Measurements from ENCODE around the gene DZIP1.

DZIP1 gene

DNA sequence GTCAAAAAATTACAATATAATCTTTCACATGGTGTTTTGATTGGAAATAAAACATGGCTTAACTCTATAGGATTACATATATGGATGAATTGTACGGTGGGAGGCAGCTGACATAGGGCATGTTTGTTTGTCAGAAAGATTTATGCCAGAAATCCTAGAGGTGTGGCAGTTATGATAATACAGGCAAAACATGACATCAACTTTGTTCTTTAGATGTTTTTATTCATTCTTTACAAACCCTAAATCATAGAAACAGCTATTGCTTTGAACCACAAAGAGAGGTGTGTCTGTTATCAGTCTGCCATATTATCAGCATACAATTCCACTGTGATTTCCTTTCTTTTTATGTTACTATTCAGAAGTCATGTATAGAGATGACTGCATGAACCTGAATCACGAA, 100.2 kb downstream of the DZIP1 start:
- DNase-seq, result no peak

DNA sequence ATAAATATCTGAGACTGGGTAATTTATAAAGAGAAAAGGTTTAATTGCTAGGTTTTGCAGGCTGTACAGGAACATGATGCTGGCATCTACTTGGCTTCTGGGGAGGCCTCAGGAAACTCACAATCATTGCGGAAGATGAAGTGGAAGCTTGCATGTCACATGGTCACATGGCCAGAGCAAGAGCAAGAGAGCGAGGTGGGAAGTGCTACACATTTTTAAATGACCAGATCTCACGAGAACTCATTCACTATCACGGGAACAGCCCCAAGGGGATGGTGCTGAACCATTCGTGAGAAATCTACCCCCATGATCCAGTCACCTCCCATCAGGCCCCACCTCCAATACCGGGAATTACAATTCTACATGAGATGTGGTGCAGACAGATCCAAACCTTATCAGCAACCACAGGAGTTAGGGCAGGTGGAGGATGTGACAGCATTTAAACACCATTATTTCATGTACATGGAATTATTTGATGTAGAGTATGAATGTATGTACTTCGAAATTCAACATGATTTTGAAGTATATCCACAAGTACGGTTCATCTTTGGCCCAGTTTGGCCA, 102.5 kb downstream of the DZIP1 start:
- no peak for DNase-seq

DNA sequence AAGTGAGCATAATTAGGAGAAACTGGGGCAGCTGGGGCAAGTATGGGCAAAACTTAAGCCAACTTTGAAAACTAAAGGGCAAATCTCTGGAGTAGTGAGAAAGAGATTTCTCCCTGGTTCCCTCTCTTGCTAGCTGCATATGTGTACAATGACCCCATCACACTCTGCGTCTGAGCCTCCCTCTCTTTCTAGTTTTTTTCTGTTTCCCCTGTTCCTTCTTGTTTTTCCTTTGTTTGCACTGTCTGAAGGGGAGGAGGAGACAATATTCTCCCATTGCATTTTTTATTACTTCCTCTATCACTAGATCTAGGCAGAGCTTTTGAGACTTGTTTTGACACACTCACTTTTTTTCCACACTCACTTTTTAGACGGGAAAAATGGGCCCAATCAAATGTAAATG, 103.2 kb downstream of the DZIP1 start:
- DNase-seq, result no peak

DNA sequence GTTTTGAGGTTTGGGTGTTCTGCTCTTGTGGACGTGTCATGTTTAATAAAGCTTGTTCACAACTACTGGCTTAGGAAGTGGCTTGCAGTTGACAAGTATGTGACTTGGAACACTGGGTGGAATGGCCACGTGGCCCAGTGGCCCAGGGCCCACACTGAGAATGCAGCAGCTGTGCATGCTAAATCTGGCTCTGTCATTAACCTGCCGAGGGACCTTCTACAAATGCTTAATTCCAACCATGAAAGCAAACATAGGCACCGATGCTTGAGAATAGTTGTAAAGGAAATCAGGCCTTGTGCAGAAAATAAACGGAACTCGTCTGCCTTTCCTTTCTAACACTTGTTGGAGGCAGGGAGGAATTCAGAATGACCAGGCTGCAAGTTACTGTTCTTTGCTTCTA, 103.6 kb downstream of the DZIP1 start:
- DNase-seq, result no peak

DNA sequence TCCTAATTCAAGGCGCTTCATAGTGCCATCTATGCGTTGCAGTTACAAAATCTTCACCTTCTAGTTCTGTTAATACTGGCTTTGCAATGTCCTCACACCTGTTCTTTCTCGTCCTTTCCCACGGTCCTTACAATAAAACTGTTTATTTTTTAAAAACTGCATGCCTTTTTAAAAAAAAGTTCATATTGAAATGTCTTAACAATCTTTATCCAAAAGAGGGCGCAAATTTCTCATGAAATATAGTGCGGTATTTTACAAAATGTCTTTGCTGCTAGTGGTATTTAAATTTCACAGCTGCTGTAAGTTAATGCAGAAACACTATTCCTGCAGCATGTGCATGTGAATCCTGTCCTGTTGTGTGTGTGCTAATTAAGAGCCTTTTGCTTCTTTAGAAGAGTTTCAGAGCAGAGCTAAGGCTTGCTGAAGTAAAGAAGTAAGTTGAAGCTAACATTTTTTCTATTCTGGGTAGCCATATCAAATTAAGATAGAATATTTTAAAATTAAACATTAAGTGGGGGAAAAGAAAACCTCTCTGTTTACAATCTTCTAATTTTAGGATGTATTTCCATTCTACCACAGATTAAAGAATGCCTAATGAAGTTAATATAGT, 107.8 kb downstream of the DZIP1 start:
- DNase-seq, result no peak

DNA sequence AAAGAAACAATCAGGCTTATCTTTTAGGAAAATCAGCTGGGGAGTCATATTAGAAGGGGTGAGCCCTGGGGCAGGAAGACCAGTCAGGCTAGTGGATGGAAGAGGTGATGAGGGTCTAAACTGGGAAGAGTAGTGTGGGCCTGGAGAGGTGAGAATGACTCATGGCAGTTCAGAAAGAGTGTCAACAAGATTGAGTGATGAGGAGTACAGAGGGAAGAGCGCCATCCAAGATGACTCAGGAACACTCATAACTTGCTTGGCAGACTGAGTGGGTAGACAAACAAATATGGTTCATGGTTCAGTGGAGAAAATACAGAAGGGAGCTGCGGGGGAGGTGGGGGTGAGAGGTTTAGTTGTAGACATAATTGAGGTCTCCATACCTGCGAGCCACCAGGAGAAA, 109.3 kb downstream of the DZIP1 start:
- no peak for DNase-seq

DNA sequence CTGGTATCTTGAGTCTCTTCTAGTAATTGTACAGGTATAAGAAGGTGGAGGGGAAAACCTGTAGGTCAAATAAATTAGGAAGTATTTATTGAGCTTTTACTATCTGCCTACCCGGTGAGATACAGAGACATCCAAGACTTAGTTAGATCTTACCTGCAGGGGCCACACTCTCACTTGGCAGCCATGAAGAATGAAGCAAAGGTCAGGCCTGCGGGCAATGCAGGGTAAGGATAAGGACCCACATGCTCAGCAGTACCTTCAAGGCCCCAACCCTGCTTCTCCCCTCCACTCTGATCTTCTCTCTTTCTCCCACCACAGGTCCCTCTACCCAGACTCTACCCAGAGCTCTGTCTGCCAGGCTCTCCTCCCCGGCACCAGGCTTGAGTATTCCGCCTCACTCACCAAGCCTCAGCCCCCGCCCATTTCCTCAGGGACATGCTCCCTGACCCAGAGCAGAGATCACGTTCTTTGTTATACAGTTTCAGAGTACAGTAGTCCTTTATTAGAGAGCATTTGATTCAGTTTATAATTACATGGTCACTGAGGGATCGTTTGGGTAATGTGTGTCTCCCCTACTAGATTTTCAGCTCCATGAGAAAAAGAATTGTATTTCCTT, 110.9 kb downstream of the DZIP1 start:
- no peak for DNase-seq

DNA sequence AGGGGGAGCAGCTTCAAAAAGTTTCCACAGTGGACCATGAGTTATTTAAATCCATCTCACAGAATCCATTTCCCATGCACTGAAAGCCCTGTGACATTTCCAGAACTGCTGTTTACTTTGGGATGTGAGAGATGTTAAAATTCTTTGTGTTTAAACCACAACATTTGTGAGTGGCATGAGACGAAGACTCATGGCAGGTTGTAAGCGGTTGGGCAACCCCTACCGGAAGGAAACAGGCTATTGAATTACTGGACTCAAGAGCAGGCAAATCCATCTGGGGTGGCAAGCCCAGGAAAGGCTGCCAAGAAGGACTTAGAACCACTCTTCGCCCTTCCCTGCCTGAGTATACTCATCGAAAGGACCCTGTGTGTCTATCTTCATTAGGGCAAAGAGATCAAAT, 114.3 kb downstream of the DZIP1 start:
- no peak for DNase-seq
